ENCODE measurements around the gene UNC13B.

Gene UNC13B

DNA sequence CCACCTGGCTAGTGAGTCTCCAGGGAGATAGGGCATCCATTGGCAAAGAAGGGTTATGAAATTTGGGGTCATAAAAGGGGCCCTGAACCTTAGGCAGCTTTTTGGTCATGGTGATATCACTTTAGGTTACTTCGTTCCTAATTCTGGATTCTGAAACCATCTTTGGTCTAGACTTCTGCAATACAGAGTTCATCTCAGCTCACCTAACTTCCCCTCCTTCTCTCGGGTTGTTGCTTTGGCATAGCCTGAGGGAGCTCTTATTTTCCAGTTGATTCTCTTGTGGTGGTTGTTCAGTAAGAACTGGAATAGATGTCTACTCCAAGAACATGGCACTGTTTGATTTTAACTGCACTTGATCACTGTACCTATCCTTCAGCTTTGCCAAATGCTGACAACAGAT, 179.2 kb downstream of the UNC13B start:
- no peak for DNase-seq

GRCh38 chr9:35341585-35341984, 179.8 kb downstream of the UNC13B start:
- no peak for DNase-seq

DNA sequence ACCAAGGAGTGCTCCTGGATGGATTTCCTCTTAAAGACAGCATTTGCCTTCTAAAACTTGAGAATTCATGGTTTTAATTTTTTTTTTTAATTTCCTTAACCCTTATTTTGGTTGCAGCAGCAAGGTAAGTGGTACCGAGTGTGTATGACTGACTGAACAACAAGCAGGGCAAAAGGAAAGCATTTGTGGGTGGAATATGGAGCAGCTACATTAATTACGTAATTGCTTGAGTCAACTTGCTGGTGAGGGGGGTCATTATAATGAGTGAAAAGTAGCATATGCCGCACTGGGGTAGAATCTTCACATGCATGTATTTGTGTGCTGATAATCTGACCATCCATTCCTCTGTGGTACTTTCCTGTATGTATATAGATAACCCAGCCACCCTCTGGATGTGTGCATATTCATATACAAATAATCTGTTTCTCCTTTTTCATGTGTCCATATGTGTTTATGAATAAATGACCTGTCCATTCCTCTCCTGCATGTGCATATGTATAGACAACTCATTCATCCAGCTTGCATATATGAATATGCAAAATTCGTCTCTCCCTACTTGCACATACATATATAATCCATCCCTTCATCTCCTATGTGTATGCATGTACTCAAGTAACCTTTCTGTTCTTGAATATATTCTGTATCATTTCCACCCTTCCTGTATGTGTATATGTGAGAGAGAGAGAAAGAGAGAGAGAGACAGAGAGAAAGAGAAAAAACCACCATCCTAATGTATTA, 180.6 kb downstream of the UNC13B start:
- no peak for DNase-seq

- no peak for DNase-seq
These were observed 186.3 kb downstream of the UNC13B start for GRCh38 chr9:35348109-35348508.

- no peak for DNase-seq
These were observed 187.6 kb downstream of the UNC13B start for GRCh38 chr9:35349287-35349990.

GRCh38 chr9:35350212-35350611, 188.4 kb downstream of the UNC13B start:
- no peak for DNase-seq

DNA sequence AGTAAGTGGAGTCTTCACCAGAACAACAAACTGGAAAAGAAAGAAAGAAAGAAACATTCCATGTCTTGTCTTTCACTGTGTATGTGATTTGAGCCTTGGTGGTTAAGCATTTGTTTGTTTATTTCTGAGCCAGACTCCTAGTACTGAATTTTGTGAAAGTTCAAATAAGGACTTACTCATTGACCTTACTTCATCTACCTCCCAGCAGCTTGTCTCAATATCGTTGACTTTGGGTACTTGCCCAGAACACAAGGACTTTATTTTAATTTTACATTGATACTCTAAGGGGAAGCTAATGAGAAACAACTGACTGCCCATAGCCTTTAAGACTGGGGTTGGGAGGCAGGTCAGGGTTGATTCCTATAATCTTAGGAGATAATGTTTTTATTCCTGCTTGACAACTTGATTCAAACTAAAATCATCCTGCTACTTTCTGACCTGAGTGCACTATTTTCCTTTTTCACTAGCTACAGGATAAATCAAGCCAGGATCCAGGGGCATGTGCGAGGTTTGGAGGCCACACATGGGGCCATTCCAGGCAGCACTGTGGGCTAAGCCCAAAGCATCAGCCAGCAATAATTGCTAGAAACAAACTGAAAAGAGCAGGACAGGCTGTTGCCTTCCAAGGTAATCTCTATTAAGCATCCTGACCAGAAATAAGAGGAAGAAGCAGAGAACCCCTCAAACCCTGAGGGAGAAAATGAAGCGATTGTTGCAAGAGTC, 189.2 kb downstream of the UNC13B start:
- DNase-seq: no peak

GRCh38 chr9:35353731-35354365, 192.0 kb downstream of the UNC13B start:
- DNase-seq: no peak

GRCh38 chr9:35355939-35356338, 194.1 kb downstream of the UNC13B start:
- no peak for DNase-seq

DNA sequence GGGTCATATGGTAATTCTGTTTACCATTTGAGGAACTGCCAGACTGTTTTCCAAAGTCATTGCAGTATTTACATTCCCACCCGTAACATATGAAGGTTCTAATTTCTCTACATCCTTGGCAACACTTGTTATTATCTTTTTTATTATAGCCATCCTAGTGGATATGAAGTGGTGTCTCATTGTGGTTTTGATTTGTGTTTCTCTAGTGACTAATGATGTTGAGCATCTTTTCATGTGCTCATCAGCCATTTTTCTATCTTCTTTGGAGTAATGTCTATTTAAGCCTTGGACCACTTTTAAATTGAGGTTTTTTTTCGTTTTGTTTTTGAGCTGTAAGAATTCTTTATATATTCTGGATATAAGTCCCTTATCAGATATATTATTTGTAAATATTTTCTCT, 195.3 kb downstream of the UNC13B start:
- no peak for DNase-seq

GRCh38 chr9:35357826-35358225, 196.0 kb downstream of the UNC13B start:
- no peak for DNase-seq

- DNase-seq: no peak
These were observed 203.2 kb downstream of the UNC13B start for GRCh38 chr9:35364817-35365585.

- no peak for DNase-seq
These were observed 204.8 kb downstream of the UNC13B start for GRCh38 chr9:35366627-35367026.

DNA sequence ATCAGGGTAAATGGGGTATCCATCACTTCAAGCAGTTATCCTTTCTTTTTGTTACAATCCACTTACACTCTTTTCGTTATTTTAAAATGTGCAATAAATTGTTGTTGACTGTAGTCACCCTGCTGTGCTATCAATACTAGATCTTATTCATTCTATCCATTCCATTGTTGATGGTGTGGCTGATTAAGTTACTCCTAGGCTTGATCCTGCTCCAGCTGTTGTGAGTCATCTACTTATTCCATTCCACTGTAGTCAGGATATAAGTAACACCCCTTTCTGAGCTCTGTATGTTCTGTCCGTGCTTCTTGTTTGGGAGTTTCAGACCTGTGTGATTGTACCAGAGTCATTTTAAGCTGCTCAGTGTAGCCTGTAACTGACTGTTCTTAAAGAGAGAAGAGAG, 205.6 kb downstream of the UNC13B start:
- DNase-seq: no peak

- DNase-seq: no peak
These were observed 208.4 kb downstream of the UNC13B start for GRCh38 chr9:35370241-35370640.

DNA sequence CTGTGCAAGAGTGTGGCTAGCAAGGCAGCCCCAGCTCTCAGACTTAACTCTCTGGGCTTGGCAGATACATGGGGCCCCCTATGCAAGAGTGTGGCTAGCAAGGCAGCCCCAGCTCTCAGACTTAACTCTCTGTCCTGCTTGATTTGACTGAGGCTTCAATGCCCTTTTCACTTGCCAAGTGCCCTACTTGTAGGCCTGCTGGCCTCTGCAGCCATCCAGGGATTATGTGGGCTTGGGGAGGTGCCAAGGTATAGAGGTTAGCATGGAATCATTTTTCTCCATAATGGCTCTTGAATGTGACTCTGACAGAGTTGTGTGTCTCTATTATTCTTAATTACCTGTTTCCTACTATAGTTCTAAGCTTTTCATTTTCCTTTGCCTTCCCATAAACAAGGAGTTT, 212.6 kb downstream of the UNC13B start:
- DNase-seq: no peak

- DNase-seq: no peak
These were observed 213.1 kb downstream of the UNC13B start for GRCh38 chr9:35374910-35375309.

GRCh38 chr9:35380039-35380438, 218.2 kb downstream of the UNC13B start:
- DNase-seq: no peak

GRCh38 chr9:35380619-35381018, 218.8 kb downstream of the UNC13B start:
- no peak for DNase-seq

- DNase-seq: no peak
These were observed 223.2 kb downstream of the UNC13B start for GRCh38 chr9:35385042-35385441.

DNA sequence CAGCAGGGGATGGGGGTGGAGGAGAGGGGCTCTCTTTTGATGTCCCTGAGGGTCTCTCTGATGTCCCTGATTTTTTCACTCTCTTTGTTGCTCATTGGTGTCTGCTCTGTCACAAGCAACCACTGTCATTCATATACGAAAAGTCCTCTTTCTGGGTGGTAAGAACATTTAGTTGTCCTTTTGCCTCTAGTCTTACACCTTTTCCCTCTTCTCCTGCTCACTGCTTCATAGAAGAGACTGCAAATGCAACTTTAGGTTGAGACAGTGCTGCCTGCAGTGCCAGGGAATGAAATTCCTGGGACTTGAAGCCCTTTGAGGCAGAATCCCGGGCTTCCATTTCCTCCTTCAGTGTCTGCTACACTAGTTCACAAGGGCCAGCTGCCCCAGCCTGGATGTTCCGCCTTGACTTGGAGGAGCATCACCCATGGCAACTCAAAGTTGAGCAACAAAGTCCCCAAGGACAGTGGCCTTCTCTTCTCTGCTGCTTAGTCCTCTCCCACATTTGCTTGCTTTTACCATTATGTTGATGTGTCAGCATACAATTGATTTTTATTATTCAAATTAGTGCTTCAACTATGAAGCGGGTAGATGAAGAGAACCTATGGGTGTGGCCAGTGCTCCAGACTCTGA, 233.4 kb downstream of the UNC13B start:
- no peak for DNase-seq

GRCh38 chr9:35395706-35396101, 233.9 kb downstream of the UNC13B start:
- DNase-seq: no peak

All from activated CD4-positive, alpha-beta T cell treated with anti-CD3 and anti-CD28 coated beads for 1 hour (primary cell).